SHP77 treated with DMSO at 0.1 percent for 48 hours (cell line): ENCODE results near the gene KCNC2.
"Not testable (repeated sequence)": the region's sequence is repeated elsewhere in the genome, so short reads cannot be mapped to it uniquely, and the experiment has no call there.

Experiments
- DNase-seq: peaks from one replicate; lab custom pipeline; 2025; lab: John Stamatoyannopoulos, UW

Gene KCNC2

GRCh38 chr12:75209812-75210138, at the start of gene KCNC2:
KCNC2 (minus strand) TSS chr12:75209839.
- DNase-seq = no peak

DNA sequence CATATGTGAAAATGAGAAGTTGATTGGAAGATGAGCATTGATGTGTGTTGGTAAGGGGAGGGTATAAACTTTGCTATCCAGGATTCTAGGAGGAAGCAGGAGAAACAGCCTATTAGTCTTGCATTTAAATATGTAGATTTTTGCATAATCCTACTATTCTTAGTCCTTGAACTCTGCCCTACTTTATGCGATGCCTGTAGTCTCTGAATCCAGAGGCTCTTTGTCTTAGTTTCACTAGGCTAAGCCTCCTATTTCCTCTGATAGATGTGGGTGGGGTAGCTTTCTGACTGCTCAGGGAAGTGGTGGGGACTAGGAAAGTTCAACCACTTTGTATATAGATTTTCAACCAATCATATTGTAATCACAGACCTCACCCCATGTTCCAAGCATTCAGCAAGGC, 49.5 kb upstream of the KCNC2 start:
- DNase-seq = no peak

DNA sequence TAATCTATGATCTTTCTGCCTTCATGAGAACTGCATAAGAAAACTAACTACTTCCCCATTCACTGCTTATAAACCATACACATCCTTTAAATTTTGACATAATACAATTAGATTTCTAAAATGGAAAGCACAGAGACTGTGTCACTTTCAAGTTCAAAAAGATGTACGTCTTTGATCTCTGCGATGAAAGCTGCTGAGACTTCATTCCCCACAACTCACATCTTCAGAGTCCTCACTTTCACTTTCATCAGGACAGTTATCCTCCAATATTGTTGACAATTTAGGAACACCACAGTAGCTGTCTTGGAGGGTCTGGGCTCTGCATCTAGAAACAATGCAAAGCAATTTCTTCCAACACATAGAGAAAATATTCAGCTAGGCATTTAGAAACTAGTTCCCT, 47.9 kb upstream of the KCNC2 start:
- no peak for DNase-seq

DNA sequence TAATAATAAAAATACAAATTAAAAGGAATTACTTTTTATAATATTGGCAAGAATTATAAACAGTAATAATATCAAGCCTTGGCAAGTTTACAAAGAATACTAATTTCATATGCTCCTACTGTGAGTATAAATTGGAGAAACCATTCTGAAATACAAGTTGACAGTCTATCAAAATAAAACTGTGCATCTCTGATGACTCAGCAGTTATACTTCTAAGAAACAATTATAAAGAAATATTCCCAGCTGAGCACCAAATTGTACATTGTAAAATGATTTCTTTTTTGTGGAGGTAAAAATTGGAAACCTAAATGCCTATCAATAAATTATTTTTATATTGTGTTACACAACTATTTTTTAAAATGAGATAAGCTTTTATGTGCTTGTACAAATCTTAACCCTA, 35.5 kb upstream of the KCNC2 start:
- no peak for DNase-seq

- DNase-seq = no peak
Observed at GRCh38 chr12:75239987-75240386, 30.3 kb upstream of the KCNC2 start.

- DNase-seq = no peak
Observed at GRCh38 chr12:75236206-75236605, 26.6 kb upstream of the KCNC2 start.

DNA sequence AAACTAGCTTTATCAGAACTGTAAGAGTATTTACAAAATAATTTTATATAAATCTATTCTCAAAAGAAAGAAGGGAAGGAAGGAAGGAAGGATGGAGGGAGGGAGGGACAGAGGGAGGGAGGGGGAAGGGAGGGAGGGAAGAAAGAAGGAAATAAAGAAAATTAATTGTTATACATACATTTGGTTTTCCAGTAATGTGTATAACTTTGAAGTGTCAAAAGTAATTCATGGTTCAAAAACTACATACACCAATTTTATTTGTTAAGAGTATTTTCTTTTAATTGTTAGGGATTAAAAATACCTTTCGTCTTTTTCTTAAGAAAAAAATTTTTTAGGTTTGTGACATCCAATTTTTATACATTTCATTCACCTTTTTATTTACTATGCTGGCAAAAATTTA, 17.5 kb upstream of the KCNC2 start:
- DNase-seq = no peak

- no peak for DNase-seq
Observed at GRCh38 chr12:75212072-75212471, 2.4 kb upstream of the KCNC2 start.

GRCh38 chr12:75208856-75209811, 505 bp downstream of the KCNC2 start:
- DNase-seq = no peak

DNA sequence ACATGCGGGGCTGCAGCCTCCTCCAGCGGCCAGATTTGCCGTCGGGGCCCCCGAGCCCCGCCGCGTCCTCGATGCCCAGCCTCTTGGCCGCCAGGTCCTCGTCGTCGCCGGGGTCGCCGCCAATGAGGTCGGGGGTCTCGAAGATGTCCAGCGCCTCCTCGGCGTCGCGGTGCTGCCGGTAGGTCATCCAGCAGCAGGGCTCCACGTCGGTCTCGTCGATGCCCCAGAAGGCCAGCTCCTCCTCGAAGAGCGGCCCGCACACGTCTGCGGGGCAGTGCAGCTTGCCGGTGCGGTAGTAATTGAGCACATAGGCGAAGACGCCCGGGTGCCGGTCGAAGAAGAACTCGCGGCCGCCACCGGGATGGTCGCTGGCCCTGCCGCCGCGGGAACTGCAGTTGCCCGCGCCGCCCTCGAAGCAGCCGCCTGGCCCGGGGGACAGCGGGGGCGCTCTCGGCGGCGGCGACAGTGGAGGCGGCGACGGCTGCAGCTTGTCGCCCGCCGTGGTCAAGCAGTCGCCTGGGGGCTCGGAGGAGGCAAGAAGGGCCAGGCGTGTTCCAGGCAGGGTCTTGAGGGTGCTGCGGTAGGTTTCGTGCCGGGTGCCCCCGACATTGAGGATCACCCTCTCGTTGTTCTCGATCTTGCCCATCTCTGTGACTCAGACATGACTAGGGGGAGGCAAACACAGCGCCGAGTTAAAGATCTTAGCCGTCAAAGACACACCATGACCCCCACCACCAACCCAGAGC, 2.1 kb downstream of the KCNC2 start:
- DNase-seq = no peak

- DNase-seq = no peak
Observed at GRCh38 chr12:75205558-75205957, 4.1 kb downstream of the KCNC2 start.

GRCh38 chr12:75196865-75197264, 12.8 kb downstream of the KCNC2 start:
- no peak for DNase-seq

GRCh38 chr12:75196408-75196807, 13.2 kb downstream of the KCNC2 start:
- no peak for DNase-seq

- no peak for DNase-seq
Observed at GRCh38 chr12:75194250-75194649, 15.4 kb downstream of the KCNC2 start.

DNA sequence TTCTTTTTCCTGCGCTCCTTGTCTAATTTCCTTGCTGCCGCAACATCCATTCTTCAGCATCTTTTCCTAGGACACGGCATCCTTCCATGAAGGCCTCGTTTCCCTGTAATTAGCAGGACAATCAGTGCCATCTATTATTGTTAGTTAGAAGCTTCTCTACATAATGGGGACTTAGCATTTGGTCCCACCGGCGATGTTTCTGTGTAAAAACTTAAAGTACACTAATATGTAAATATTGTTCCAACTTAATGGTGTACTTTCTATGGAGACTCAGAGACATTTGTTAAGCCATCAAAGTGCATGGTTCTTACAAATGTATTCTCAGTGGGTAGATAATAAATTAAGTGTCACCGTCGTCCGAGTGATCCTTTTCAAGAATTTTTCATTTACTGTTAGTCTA, 17.4 kb downstream of the KCNC2 start:
- no peak for DNase-seq

GRCh38 chr12:75190846-75191245, 18.8 kb downstream of the KCNC2 start:
- no peak for DNase-seq

DNA sequence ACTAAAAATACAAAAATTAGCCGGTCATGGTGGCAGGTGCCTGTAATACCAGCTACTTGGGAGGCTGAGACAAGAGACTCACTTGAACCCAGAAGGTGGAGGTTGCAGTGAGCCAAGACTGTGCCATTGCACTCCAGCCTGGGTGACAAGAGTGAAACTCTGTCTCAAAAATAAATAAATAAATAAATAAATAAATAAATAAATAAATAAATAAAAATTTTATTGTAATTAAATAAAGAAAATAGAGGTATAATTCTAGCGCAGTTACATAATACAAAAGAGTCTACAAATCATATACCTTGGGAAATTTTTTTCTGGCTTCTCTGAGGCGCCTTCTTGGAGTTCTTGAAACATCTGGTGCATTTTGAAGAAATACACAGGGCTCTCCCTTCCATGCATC, 23.8 kb downstream of the KCNC2 start:
- DNase-seq = not testable (repeated sequence)

- no peak for DNase-seq
Observed at GRCh38 chr12:75184516-75184915, 25.1 kb downstream of the KCNC2 start.

- no peak for DNase-seq
Observed at GRCh38 chr12:75183967-75184366, 25.7 kb downstream of the KCNC2 start.

DNA sequence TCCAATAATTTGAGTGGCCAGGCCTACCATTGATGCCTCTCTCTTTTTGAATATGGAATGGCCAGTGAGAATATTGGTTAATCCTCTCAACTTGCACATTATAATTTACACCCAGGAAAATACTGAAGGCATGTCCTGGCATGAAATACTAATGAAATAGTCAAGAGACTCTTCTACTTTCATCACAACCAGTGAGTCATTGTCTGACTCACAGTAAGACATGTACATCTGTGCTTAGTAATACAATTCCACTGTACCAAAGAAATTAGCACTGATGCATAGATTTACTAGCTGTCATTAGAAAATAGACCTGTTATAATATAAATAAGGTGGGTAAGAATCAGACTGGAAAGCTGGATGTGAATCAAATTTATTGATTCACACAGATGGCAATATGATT, 31.6 kb downstream of the KCNC2 start:
- DNase-seq = no peak

- no peak for DNase-seq
Observed at GRCh38 chr12:75172611-75173010, 37.0 kb downstream of the KCNC2 start.

GRCh38 chr12:75170640-75171185, 38.9 kb downstream of the KCNC2 start:
- DNase-seq = no peak

DNA sequence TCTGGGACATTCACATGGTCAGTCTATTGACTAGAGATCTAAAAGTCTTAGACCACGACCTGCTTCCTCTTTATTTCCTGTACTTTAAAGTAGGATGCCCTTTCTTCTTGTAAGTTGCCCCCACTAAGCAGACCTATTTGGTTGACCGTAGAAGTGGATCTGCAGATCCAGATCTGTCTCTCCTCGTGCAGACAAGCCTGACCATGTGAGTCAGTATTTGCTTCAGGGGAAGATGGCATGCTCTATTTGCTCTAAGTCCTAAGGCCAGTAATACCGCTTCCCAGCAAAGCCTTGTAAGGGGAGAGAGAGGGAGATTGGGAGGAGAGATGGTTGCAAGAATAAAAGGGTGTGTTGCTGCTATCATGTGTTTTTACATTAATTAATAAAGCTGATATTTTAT, 46.8 kb downstream of the KCNC2 start:
- no peak for DNase-seq
